Gastroesophageal sphincter (tissue), 3 donors: ENCODE data around the gene CFDP1.
"Not testable (repeated sequence)": the region's sequence is repeated elsewhere in the genome, so short reads cannot be mapped to it uniquely, and the experiment has no call there.

Experiments used
- EP300 ChIP-seq: sonication (generic); formaldehyde crosslinking; IDR thresholded peaks from one replicate; pipeline ENCODE4 v1.6.1; 2017; ENCODE audit warnings: antibody characterized with exemption, mild to moderate bottlenecking
- POLR2A ChIP-seq, 2 donors: fragments of 450-650 bp; IDR thresholded peaks; one replicate each; pipeline ENCODE4 v1.6.1; 2017; ENCODE audit warnings: antibody characterized with exemption in 2 of 2, mild to moderate bottlenecking in 2 of 2, moderate library complexity in 1 of 2
- POLR2AphosphoS5 ChIP-seq: sonication (generic); formaldehyde crosslinking; IDR thresholded peaks from one replicate; pipeline ENCODE4 v1.6.1; 2017; ENCODE audit warnings: antibody characterized with exemption
- TF ChIP-seq, protein P1 (sequence below), 4 experiments: fragments of 200-600 bp in 2 of 4; fragments of 450-650 bp in 2 of 4; sonication (generic) in 1 of 4; IDR thresholded peaks; one replicate each; pipeline ENCODE4 v1.5.1; 2017 to 2019; ENCODE audit warnings: antibody characterized with exemption in 4 of 4, mild to moderate bottlenecking in 2 of 4, moderate library complexity in 2 of 4

DNA sequence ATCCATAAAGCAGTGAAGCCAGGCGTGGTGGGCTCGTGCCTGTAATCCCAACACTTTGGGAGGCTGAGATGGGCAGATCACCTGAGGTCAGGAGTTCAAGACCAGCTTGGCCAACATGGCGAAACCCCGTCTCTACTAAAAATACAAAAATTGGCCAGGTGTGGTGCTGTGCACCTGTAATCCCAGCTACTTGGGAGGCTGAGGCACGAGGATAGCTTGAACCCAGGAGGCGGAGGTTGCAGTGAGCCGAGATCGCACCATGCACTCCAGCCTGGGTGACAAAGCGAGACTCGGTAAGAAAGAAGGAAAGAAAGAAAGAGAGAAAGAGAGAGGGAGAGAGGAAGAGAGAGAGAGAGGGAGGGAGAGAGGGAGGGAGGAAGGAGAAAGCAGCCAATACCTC is 160.7 kb downstream of the CFDP1 start:
- TF ChIP-seq POLR2AphosphoS5; POLR2A (IDR thresholded peaks at IDR 0.05); EP300: not testable (repeated sequence)
- TF ChIP-seq, protein P1, sequence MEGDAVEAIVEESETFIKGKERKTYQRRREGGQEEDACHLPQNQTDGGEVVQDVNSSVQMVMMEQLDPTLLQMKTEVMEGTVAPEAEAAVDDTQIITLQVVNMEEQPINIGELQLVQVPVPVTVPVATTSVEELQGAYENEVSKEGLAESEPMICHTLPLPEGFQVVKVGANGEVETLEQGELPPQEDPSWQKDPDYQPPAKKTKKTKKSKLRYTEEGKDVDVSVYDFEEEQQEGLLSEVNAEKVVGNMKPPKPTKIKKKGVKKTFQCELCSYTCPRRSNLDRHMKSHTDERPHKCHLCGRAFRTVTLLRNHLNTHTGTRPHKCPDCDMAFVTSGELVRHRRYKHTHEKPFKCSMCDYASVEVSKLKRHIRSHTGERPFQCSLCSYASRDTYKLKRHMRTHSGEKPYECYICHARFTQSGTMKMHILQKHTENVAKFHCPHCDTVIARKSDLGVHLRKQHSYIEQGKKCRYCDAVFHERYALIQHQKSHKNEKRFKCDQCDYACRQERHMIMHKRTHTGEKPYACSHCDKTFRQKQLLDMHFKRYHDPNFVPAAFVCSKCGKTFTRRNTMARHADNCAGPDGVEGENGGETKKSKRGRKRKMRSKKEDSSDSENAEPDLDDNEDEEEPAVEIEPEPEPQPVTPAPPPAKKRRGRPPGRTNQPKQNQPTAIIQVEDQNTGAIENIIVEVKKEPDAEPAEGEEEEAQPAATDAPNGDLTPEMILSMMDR (IDR thresholded peaks at IDR 0.05) = not testable (repeated sequence)
